GM06990 (cell line): ENCODE data around the gene CBR1.

Experiments
- DNase-seq: peaks from one replicate; pipeline ENCODE4 v3.0.0-alpha.2; 2011; ENCODE audit not compliant: insufficient read length; ENCODE audit errors: extremely low read depth
- H3K27me3 ChIP-seq: replicated peaks from 2 replicates; pipeline ENCODE4 v1.6.0; 2011; ENCODE audit warnings: low read length; ENCODE audit not compliant: control insufficient read depth, insufficient read depth
- H3K36me3 ChIP-seq: 2 replicates; pipeline ENCODE4 v1.5.1; 2011; ENCODE audit warnings: low read length; ENCODE audit not compliant: control insufficient read depth, insufficient read depth
- H3K4me3 ChIP-seq: replicated peaks from 2 replicates; pipeline ENCODE4 v1.5.1; 2011; ENCODE audit warnings: low read depth, mild to moderate bottlenecking, control low read depth, low read length
- TF ChIP-seq, protein P1 (sequence below): IDR thresholded peaks from 2 replicates; pipeline ENCODE4 v1.5.1; 2011; ENCODE audit warnings: low read length, control low read depth, mild to moderate bottlenecking, inconsistent platforms; ENCODE audit not compliant: insufficient read depth, poor library complexity, severe bottlenecking

Gene CBR1

DNA sequence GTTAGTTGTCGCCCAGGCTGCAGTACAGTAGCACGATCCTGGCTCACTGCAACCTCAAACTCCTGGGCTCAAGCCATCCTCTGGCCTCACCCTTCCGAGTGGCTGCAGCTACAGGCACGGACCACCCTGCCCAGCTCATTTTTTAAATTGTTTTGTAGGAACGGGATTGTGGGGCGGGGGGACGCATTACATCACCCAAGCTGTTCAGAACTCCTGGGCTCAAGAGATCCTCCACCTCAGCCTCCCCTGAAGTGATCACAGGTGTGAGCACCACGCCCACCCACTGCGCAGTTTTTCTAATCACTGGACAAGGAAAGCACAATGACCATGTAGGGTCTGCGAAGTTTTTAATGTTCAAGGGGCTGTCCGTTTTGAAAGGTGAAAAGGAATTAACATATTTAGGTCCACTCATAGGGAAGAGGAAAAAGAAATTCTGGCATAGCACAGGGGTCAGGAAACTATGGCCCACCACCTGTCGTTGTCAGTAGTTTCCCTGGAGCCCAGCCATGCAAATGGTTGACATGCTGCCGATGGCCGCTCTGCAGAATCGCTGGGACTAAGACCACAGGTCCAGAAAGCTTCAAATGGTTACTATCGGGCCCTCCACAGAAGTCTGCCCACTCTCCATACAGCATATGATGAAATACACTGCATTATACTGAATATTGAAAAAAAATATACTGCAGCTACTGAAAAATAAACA lies 35.5 kb upstream of the CBR1 start:
- TF ChIP-seq, protein P1, sequence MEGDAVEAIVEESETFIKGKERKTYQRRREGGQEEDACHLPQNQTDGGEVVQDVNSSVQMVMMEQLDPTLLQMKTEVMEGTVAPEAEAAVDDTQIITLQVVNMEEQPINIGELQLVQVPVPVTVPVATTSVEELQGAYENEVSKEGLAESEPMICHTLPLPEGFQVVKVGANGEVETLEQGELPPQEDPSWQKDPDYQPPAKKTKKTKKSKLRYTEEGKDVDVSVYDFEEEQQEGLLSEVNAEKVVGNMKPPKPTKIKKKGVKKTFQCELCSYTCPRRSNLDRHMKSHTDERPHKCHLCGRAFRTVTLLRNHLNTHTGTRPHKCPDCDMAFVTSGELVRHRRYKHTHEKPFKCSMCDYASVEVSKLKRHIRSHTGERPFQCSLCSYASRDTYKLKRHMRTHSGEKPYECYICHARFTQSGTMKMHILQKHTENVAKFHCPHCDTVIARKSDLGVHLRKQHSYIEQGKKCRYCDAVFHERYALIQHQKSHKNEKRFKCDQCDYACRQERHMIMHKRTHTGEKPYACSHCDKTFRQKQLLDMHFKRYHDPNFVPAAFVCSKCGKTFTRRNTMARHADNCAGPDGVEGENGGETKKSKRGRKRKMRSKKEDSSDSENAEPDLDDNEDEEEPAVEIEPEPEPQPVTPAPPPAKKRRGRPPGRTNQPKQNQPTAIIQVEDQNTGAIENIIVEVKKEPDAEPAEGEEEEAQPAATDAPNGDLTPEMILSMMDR: no peak
- no peak overlapping the region for H3K4me3 ChIP-seq
- no peak for DNase-seq
- no peaks in the 10 kb centered on the region for H3K27me3 ChIP-seq
- H3K36me3 ChIP-seq: peaks cover 10% of the 10 kb centered on the region

DNA sequence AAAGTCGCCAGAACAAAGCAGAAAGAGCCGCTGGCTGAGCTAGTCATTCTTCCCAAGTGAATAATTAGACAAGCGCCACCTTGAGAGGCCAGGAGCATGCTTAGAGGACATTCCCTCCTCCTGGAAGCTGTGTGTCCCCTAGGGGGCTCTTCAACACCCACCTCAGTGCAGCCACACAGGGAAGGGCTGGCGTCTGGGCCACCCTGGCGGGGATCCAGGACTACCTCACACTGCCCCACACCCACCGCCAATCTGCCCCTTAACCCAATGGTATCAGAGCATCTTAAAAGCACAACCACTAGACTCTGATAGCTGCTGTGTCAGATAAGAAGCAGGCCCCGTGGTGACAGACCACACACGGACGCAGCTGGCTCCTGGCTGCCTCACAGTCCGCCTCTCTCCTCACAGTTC lies 34.4 kb upstream of the CBR1 start:
- H3K27me3 ChIP-seq: no peaks in the 10 kb centered on the region
- no peak overlapping the region for H3K4me3 ChIP-seq
- H3K36me3 ChIP-seq: peaks cover 10% of the 10 kb centered on the region
- TF ChIP-seq, protein P1: no peak
- no peak for DNase-seq

DNA sequence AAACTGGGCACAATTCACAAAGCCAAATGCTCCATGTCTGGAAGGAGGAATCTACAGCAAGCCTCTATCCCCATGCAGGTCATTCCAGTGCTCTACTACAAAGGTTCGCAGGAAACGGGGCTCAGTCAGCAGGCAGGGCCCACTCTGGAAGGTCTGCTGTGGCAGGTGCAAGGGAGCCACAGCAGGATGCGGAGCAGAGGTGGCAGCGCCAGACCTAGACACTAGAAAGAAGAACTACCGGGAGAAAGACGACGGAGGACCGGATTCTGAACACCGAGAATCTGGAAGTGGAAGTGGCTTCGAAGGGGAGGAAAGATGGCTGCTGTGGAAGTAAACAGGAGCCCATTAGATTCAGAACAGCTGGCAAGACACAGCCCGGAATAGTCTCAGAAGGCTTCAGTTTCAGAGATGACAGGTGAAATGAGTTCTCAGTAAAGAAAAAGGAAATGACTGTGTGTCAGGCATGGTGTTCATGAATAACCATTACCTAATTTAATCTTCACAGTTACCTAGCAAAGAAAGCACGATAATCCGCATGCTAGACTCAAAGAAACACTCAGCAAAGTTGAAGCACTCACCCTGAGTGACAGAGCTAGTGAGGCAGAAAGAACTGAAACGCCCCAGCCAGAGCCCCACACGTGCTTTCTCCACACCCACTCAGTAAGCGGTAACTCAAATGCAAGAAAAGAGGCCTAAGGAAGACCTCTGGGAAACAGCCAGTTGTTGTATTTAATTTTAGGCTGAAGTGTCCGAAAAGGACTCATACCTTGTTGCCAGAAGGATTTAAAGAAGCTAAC lies 30.9 kb upstream of the CBR1 start:
- no peak for DNase-seq
- TF ChIP-seq, protein P1: no peak
- peaks cover 13% of the 10 kb centered on the region for H3K36me3 ChIP-seq
- H3K4me3 ChIP-seq: no peak overlapping the region
- H3K27me3 ChIP-seq: no peaks in the 10 kb centered on the region

DNA sequence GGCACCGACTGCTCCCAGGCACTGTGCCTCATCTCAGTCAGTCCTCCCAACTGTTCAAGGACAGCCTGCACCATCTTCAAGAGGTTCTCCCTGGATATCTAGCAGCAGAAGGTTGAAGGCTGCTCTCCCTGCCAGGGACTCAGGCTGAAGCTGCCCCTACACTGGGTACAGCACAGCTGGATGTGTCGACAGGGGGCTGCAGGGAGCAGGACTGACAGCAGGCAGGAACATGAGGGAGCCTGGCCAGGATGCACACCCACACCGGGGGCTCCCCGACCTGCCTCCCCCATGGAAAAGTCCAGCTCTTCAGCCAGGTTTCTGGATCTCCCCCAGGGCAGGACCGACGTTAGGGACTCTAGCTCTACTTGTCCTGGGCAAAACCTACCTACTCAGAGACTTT lies 30.0 kb upstream of the CBR1 start:
- H3K27me3 ChIP-seq: no peaks in the 10 kb centered on the region
- peaks cover 19% of the 10 kb centered on the region for H3K36me3 ChIP-seq
- no peak overlapping the region for H3K4me3 ChIP-seq
- no peak for DNase-seq
- TF ChIP-seq, protein P1: no peak

DNA sequence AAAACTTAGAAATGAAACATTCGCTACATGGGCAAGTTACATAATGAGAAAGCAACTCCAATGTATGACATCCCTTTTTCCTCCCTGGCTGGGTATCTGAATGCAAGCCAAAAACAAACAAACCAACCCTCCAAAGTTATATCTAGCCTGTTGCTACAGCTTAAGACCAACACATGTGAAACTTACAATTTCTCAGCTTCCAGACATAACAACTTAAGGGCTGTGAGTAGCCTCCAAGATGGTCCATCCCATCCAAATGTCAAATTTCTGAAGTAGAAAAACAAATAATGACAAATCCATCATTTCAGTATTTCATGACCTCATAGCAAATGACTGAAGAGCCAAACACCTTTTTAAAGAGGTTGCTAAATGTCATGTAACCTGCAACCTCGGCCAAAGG lies 29.4 kb upstream of the CBR1 start:
- peaks cover 21% of the 10 kb centered on the region for H3K36me3 ChIP-seq

More for the DNA sequence above, 29.4 kb upstream of the CBR1 start:
- TF ChIP-seq, protein P1: no peak
- Histone ChIP-seq H3K27me3 (no peaks in the 10 kb centered on the region), H3K4me3 (no peak overlapping the region)
- DNase-seq: no peak
